ENCODE results near the gene ILDR2.

Gene ILDR2, protein sequence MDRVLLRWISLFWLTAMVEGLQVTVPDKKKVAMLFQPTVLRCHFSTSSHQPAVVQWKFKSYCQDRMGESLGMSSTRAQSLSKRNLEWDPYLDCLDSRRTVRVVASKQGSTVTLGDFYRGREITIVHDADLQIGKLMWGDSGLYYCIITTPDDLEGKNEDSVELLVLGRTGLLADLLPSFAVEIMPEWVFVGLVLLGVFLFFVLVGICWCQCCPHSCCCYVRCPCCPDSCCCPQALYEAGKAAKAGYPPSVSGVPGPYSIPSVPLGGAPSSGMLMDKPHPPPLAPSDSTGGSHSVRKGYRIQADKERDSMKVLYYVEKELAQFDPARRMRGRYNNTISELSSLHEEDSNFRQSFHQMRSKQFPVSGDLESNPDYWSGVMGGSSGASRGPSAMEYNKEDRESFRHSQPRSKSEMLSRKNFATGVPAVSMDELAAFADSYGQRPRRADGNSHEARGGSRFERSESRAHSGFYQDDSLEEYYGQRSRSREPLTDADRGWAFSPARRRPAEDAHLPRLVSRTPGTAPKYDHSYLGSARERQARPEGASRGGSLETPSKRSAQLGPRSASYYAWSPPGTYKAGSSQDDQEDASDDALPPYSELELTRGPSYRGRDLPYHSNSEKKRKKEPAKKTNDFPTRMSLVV

GRCh38 chr1:166975361-166976129, at the start of gene ILDR2:
TSS of gene ILDR2 (minus strand) at chr1:166975540. CDS start at chr1:166975268, 272 bp downstream.
- TF ChIP-seq, protein P1, sequence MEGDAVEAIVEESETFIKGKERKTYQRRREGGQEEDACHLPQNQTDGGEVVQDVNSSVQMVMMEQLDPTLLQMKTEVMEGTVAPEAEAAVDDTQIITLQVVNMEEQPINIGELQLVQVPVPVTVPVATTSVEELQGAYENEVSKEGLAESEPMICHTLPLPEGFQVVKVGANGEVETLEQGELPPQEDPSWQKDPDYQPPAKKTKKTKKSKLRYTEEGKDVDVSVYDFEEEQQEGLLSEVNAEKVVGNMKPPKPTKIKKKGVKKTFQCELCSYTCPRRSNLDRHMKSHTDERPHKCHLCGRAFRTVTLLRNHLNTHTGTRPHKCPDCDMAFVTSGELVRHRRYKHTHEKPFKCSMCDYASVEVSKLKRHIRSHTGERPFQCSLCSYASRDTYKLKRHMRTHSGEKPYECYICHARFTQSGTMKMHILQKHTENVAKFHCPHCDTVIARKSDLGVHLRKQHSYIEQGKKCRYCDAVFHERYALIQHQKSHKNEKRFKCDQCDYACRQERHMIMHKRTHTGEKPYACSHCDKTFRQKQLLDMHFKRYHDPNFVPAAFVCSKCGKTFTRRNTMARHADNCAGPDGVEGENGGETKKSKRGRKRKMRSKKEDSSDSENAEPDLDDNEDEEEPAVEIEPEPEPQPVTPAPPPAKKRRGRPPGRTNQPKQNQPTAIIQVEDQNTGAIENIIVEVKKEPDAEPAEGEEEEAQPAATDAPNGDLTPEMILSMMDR (IDR thresholded peaks at IDR 0.05; ENCODE audit: borderline replicate concordance, insufficient read depth, low read depth, low read length): no peak
- H3K4me3 ChIP-seq (ENCODE audit: low read depth, low read length): peak within 1 kb of the TSS; percentile 81

GRCh38 chr1:167022384-167022783, 47.0 kb upstream of the ILDR2 start:
- no peak overlapping the region for H3K4me3 ChIP-seq (ENCODE audit: low read depth, low read length)
- TF ChIP-seq, protein P1 (IDR thresholded peaks at IDR 0.05; ENCODE audit: borderline replicate concordance, insufficient read depth, low read depth, low read length): no peak

- TF ChIP-seq, protein P1 (IDR thresholded peaks at IDR 0.05; ENCODE audit: borderline replicate concordance, insufficient read depth, low read depth, low read length): no peak
- H3K4me3 ChIP-seq (ENCODE audit: low read depth, low read length): no peak overlapping the region
Observed at GRCh38 chr1:167016100-167016750, 40.9 kb upstream of the ILDR2 start.

GRCh38 chr1:167013108-167013929, 38.0 kb upstream of the ILDR2 start:
- TF ChIP-seq, protein P1 (IDR thresholded peaks at IDR 0.05; ENCODE audit: borderline replicate concordance, insufficient read depth, low read depth, low read length): no peak

DNA sequence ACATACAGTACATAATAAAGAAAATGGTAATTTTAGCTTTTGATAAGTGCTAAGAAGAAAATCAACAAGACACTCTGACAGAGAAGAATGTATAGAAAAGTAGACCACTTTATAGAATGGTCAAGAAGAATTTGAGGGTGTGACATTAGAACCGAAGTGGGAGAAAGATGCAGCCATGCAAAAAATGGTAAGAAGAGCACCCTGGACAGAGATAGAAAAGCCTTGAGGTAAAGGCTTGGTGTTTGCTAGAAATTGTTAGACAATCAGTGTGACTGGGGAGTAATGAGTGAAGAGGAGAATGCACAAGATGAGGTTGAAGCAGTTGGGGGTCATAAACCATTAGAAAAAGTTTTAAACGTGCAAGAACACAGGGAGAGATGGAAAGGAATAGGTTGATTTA, 37.2 kb upstream of the ILDR2 start:
- no peak overlapping the region for H3K4me3 ChIP-seq (ENCODE audit: low read depth, low read length)
- TF ChIP-seq, protein P1 (IDR thresholded peaks at IDR 0.05; ENCODE audit: borderline replicate concordance, insufficient read depth, low read depth, low read length): no peak

More at GRCh38 chr1:167013108-167013929, 38.0 kb upstream of the ILDR2 start:
- H3K4me3 ChIP-seq (ENCODE audit: low read depth, low read length): no peak overlapping the region
